Measurements from ENCODE around the gene TSPAN17.

DNA sequence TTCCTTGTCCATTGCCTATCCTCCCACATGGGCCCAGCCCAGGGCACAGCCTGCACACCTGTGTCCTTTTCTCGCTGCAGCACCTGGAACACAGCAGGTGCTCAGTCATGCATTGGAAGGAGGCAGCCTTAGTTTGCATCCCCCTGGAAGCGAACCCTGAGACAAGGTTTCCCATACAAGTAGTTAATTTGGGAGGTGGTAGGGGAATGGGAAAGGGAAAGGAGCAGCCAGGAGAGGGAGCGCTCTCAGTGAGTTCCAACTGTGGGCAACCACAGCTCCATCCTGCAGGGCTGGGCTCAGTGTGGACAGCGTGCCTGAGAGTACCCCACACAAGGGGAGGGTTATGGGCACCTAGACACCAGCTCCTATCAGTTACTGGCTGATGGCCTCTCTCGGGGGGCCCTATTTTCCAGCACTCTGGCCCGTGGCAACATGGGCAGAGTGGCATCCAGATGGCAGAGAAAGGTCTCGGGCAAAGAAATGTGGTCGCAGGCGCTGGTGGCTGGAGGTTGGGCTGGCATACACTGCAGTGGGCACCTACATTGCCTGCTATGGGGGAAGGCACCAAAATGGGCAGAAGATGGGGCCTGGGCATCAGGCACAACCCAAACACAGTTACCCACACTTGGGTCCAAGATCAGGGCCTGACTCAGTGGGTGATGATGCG, 50.1 kb downstream of the TSPAN17 start:
- TF ChIP-seq, protein P1, sequence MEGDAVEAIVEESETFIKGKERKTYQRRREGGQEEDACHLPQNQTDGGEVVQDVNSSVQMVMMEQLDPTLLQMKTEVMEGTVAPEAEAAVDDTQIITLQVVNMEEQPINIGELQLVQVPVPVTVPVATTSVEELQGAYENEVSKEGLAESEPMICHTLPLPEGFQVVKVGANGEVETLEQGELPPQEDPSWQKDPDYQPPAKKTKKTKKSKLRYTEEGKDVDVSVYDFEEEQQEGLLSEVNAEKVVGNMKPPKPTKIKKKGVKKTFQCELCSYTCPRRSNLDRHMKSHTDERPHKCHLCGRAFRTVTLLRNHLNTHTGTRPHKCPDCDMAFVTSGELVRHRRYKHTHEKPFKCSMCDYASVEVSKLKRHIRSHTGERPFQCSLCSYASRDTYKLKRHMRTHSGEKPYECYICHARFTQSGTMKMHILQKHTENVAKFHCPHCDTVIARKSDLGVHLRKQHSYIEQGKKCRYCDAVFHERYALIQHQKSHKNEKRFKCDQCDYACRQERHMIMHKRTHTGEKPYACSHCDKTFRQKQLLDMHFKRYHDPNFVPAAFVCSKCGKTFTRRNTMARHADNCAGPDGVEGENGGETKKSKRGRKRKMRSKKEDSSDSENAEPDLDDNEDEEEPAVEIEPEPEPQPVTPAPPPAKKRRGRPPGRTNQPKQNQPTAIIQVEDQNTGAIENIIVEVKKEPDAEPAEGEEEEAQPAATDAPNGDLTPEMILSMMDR (IDR thresholded peaks at IDR 0.05) = no peak
- TF ChIP-seq POLR2AphosphoS5 (IDR thresholded peaks at IDR 0.05) = no peak
- TF ChIP-seq POLR2A (IDR thresholded peaks at IDR 0.05) = no peak
